A549 (cell line): ENCODE measurements around the gene FAM13A.

Source experiments
- CHD4 ChIP-seq: fragments of 200-600 bp; sonication (generic); IDR thresholded peaks from 2 replicates; pipeline ENCODE4 v1.6.1; 2016; ENCODE audit warnings: antibody characterized with exemption, mild to moderate bottlenecking, borderline replicate concordance
- CTCF ChIP-seq: fragments of >200 bp; sonication (Bioruptor Twin); formaldehyde crosslinking; IDR thresholded peaks from 3 replicates; pipeline ENCODE4 v1.5.1; 2016
- EP300 ChIP-seq, 2 experiments: fragments of >200 bp; sonication (Bioruptor Twin); formaldehyde crosslinking; IDR thresholded peaks; 2 replicates in 1 of 2; 3 replicates in 1 of 2; pipeline ENCODE4 v1.6.1; 2016 to 2017
- ESRRA ChIP-seq: fragments of 150-350 bp; IDR thresholded peaks from 2 replicates; pipeline ENCODE4 v1.6.1; 2014; ENCODE audit warnings: mild to moderate bottlenecking, low read length, borderline replicate concordance
- RARB ChIP-seq: fragments of 250-450 bp; sonication (Bioruptor Pico); IDR thresholded peaks from 2 replicates; pipeline ENCODE4 v1.8.0; 2021; ENCODE audit warnings: mild to moderate bottlenecking, moderate library complexity

- TF ChIP-seq CTCF (no peak), EP300 (IDR thresholded peaks at IDR 0.05) (no peak), CHD4 (no peak), RARB (no peak), ESRRA (no peak)
These were observed 325.6 kb downstream of the FAM13A start for GRCh38 chr4:88731381-88731780.
